ENCODE measurements around the gene ACD.

ACD gene

GRCh38 chr16:67675579-67675935 is 15.5 kb upstream of the ACD start:
- no peak for DNase-seq

- DNase-seq = peak; percentile 52
Measured at GRCh38 chr16:67674851-67675578, 15.0 kb upstream of the ACD start.

GRCh38 chr16:67673712-67674580 is 13.9 kb upstream of the ACD start:
- DNase-seq = no peak

DNA sequence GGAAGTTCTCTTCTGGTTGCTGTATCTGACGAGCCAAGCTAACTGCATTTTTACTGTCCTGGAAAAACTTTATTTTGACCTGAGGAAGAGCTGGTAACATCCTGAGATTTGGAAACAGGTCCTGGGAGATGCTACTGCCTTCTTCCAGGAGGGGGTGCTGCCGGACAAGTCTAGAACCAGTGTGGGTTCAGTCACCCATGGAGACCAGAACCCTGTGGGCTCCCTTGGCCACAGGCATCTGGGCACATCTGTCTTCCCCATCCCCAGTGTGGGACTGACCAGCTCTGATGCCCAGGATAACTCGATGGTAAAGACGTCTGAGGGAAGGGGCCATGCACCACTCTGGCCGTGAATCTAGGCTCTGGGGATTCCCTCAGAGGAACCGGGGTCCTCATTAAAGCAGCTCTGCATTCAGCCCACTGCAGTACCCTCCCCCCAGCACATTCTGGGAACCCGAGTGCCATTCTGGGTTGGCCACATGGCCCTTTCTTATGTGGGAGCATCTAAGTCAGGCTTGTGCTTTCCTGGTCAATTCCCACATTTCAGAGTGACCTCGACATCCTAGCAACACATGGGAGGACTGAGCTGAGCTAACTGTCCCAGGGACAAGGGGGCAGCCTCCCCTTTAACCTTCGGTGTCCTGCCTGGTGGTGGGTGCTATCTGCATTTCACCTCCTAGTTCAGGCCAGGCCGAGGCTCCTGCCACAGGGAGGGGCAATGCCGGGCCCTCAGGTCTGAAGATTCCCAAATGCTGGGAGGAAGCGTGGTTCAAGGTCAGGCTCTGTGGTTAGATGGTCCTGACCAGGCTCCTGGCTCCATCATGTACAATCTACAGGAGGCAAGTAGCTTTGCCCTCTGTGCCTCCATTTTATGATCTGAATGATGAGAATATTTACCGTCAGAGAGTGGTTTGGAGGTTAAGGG is 12.9 kb upstream of the ACD start:
- no peak for DNase-seq

DNA sequence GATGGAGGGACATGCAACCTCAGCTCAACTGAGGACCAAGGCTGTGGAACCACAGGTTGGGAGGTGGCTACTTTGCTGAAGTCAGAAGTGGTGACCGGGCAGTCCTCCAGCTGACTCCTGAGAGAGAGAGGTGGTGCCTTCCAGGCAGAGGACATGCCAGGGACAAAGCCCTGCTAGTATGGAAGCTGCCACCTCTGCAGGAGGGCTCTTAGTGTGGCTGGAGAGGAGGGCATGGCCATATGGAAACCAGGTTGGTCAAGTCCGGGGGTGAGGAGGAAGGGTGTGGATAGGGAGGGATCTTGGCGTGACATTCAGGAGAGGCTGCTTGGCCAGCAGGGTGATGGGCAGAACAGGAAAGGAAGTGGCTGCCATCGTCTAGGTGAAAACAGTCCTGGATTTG is 12.2 kb upstream of the ACD start:
- DNase-seq = no peak

GRCh38 chr16:67669499-67670101 is 9.5 kb upstream of the ACD start:
- no peak for DNase-seq

DNA sequence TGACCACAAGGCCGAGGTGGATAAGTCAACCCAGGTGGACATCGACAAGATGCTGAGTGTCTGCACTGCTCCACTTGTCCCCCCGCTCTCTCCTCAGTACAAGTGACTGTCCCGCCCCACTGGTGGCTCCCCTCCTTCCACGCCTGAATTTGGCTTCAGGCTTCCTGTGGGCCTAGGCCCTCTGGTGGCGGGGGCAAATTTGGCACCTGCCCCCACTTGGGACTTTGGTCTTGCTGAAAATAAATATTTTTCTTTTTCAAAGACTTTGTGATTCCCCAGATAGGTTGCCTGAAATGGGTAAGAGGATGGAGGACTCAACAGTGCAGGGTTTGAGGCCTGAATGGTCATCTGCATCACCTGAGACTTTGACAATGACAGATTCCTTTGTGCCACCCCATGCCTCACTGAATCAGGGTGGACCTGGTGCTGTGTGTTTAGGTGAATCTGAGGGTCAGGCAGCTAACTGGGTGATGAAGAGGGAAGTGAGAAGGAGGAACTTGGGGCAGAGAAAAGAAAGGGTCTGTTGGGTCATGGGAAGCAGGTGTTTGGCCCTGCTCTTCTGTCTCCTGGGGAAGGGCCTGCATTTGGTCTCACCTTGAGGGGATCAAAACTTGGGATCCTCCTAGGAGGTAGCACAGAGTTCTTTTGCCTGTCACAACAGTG is 8.6 kb upstream of the ACD start:
- no peak for DNase-seq

DNA sequence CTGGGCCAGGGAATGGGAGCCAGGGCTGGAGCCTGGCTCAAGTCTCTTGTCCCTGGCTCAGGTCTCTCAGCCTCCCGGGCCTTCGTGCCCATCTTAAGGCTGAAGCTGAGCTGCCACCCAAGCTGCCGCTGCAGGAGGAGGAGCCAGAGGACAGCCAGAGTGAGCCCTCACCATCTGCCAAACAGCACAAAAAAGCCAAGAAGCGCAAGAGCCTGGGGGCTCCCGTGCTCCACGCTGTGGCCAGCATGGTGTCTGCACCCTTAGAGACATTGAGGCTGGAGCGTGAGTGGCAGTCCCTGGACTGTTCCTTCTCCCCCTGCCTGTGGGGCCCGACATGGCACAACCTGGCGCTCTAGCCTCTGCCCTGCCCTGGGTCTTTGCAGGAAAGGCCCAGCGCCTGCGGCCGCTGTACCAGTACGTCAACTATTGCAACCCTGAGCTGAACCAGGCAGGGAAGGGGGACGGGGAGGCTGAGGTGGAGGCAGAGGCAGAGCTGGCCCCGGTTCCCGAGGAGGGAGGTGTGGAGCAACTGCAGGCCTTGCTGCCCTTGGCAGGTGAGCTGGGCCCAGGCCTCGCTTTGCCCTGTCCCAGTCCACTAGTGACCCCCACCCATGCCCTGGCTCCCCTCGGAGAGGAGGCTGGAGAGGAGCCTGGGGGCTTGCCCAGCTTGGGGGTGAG is 7.9 kb upstream of the ACD start:
- DNase-seq = peak; percentile 74

- no peak for DNase-seq
Measured at GRCh38 chr16:67667453-67667816, 7.4 kb upstream of the ACD start.

- peak; percentile 36 for DNase-seq
Measured at GRCh38 chr16:67666559-67667452, 6.7 kb upstream of the ACD start, which contains the start of the genes C16orf86 and ENKD1. Gene C16orf86, plus strand, starts transcription at chr16:67666814. Its CDS starts 157 bp downstream, at chr16:67666971. Gene ENKD1, minus strand, starts transcription at chr16:67666750. Its CDS starts 308 bp downstream, at chr16:67666442.

DNA sequence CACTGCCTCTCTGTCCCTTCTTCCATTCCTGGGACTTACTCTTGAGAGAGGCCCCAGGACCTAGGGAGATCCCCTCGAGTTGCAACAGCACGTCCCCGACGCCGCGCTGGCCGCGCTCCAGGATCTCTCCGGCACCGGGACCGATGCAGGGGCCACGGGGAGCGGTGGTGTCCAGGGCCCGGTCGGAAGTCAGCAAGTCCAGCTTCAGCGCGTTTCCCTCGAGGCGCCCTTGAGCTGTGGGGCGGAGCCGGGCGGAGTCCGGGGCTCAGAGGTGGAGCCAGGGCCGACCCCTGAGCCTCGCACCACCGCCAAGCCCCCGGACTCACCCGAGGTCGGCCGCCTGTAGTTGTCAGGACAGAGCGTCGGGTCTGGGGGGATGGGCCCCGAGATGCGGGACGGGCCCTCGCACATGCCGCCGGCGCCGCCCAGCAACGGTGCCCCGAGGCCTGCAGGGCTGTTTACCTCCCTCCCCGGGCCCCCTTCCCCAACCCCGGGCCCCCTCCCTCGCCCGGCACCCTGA is 6.0 kb upstream of the ACD start:
- DNase-seq = no peak

DNA sequence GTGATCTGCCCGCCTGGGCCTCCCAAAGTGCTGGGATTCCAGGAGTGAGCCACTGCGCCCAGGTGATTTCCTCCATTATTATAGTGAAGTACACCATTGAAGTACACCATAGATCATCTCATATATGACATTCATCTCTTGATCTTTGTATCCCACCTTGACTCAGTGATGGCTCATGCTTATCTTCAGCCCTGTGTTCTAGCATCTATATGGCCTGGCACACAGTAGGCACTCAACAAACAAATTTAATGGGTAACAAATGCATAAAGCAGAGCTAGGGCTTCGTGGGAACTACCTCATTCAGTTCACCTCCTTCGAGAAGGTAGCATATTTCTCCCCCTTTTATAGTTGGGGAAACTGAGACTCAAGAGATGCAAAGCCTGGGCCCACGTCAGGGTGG is 5.5 kb upstream of the ACD start:
- DNase-seq = no peak

GRCh38 chr16:67664871-67665270 is 4.8 kb upstream of the ACD start:
- no peak for DNase-seq

DNA sequence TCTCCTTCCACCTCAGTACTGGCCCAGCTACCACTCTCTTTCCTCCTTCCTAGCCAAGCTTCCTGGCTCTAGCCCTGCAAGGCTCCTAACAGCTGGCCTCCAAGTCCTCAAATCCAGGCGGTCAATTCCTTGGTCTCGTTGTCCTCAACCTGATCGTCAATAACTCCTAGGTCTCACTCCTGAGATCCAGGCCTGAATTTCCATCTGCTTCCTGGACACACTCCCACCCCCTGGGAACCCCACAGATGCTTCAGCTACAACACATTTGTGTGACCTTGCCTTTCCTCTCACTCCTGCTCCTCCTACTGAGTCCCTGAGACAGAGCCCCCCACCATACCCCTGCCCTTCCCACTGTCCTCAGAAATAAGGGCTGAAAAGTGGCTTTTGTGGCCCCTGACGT is 4.2 kb upstream of the ACD start:
- DNase-seq = no peak

DNA sequence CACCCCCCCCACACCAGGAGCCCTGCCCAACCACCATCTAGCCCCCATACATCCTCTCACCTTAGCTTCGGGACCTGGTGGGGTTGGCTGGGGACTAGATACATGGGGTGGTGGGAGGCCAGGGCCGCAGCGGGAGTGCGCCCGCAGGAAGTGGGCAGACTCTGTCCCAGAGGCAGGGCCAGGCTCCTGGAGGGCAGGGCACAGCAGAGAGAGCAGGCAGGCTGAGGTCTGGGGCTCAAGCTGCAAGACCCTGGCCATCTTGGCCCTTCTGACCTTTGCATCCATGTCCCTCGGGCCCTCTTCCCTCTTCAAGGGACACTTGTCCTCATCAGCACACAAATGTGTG is 3.8 kb upstream of the ACD start:
- DNase-seq = no peak

DNA sequence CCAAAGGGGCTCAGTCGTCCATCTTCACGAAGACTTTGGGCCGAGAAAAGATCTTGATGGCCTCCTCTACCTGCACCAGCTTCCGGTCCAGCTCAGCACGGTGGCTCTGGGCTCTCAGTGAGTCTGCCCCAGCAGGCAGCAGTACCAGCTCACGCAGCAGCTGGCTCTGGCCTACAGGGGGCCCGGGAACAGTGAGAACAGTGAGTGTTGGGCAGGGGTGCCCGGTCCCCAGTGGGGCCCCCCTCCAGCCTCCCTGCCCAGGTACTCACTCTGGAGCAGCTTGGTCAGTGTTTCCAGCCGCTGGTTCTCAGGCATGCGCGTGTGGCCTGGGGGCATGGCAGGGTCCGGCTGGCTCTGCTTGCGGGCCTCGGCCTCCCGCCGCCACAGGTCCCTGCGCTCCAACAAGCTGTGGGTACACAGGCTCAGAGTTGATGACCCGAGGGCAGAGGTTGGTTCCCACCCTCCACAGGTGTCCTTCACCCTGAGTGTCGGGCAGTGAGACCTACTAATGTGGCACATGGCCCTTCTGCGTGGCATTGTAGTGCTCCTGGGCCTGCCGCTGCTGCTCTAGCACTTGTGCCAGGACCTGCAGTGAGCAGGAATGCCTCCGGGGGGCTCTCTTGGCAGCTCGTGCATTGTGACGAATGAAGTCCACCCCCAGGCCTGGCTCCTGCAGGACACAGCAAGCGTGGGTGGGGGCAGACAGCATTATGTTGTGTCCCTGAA is 3.3 kb upstream of the ACD start:
- DNase-seq = no peak

GRCh38 chr16:67662653-67663010 is 2.6 kb upstream of the ACD start:
- DNase-seq = no peak

- no peak for DNase-seq
Measured at GRCh38 chr16:67661886-67662652, 2.0 kb upstream of the ACD start.

Measured in NCI-H510A (cell line).